ENCODE results near the gene OR4K15.
"Not testable (repeated sequence)": the region's sequence is repeated elsewhere in the genome, so short reads cannot be mapped to it uniquely, and the experiment has no call there.

OR4K15 gene

GRCh38 chr14:19975291-19975690 lies at the start of gene OR4K15:
Gene OR4K15, plus strand, starts transcription at chr14:19975591. Its CDS starts 0 bp downstream, at chr14:19975591.
- no peak for DNase-seq

GRCh38 chr14:19930617-19931016 lies 44.8 kb upstream of the OR4K15 start, which contains the start of gene OR4K1:
Gene OR4K1, plus strand, starts transcription at chr14:19930917. Its CDS starts 4,750 bp downstream, at chr14:19935667.
- no peak for DNase-seq

DNA sequence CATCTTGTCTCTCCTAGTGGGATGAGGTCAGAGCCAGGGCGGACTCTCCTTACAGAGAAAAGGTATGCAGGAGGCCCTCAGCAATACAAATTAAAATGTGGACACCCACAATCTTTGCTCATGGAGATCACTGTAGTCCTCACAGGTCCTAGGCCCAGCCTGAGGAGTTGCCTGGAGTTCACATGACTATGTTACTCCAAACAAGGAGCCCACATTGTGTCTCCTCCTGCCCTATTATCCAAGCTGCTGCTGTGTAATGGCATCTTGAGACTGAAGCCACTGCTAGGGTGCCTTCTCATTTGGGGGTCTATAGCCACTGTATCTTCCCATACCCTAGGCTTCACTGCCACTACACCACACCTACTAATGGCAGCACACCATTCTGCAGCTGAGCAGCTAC lies 33.7 kb upstream of the OR4K15 start:
- no peak for DNase-seq

- no peak for DNase-seq
Observed at GRCh38 chr14:19947413-19948090, 27.8 kb upstream of the OR4K15 start.

- DNase-seq: no peak
Observed at GRCh38 chr14:19949218-19949617, 26.2 kb upstream of the OR4K15 start.

GRCh38 chr14:19969735-19970134 lies 5.7 kb upstream of the OR4K15 start:
- DNase-seq: not testable (repeated sequence)

DNA sequence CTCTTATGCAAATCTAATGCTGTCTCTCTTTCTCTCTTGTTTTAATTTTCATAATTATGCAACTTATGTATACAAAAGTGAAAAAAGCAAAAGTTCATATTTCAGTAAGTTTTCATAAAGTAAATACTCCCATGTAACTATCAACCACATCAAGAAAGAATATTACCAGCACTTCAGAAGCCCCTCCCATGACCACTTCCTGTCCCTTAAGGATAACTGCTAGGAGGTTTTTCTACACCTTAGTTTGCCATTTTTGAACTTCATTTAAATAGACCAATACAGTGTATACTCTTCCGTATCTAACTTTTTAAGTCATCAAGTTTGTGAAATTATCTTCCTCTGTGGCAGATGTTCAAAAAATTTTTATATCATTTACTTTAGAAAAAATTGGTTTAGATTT lies 547 bp upstream of the OR4K15 start:
- DNase-seq: no peak

GRCh38 chr14:19993438-19993837 lies 18.0 kb downstream of the OR4K15 start:
- DNase-seq: no peak

DNA sequence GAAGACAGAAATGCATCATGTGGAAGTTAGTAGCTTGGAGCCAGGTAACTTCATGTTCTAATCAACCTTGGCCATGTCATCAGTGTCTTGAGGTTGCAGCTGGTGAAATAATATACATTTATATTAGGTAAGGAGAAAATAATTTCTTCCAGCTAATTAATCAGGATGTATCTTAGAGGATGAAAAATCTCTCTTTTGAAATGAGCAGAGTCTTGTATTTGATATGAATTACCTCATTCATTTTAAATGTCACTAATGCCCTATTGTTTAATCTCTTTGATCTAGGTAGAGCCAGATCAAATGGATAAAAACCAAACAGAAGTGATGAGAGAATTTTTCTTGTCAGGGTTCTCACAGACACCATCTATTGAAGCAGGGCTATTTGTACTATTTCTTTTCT lies 26.5 kb downstream of the OR4K15 start, which contains the start of gene OR4Q2:
Gene OR4Q2 (plus strand): TSS at position 301 of the 400 bp plus-strand sequence.
- DNase-seq: no peak

- DNase-seq: no peak
Observed at GRCh38 chr14:20002319-20002718, 26.9 kb downstream of the OR4K15 start.

- no peak for DNase-seq
Observed at GRCh38 chr14:20008156-20008555, 32.8 kb downstream of the OR4K15 start.

- DNase-seq: no peak
Observed at GRCh38 chr14:20019257-20019865, 44.0 kb downstream of the OR4K15 start, which contains the start of gene OR4K14. Gene OR4K14, minus strand, starts transcription at chr14:20019307. Its CDS starts 4,114 bp downstream, at chr14:20015193.

All from NCI-H1694 treated with DMSO at 0.1 percent for 48 hours (cell line).